GM23338 (cell line): ENCODE data around the gene ATP13A2. TPM values are rescaled to one million over a fixed set of nuclear protein-coding genes. Genes with fewer than 3 reads are reported as not detected.
A peak's percentile ranks its signal among the peaks of the same experiment; 100 is the strongest.

Experiments used
- ATAC-seq: fragments of 200-7000 bp; cut with Tn5 transposase; 3 replicates; pipeline ENCODE4 v1.9.1; 2020
- DNase-seq: peaks from one replicate; pipeline ENCODE4 v3.0.0-alpha.2; 2015; ENCODE audit warnings: low spot score
- H2AFZ ChIP-seq: fragments of 200-600 bp; sonication (generic); 2 replicates; pipeline ENCODE4 v1.8.0; 2016; ENCODE audit warnings: antibody characterized with exemption, mild to moderate bottlenecking, moderate library complexity
- H3F3A ChIP-seq: fragments of 200-600 bp; sonication (generic); replicated peaks from 2 replicates; pipeline ENCODE4 v1.8.0; 2017; ENCODE audit warnings: antibody characterized with exemption, mixed run types, low read depth
- H3K27ac ChIP-seq: fragments of 200-600 bp; sonication (generic); 2 replicates; pipeline ENCODE4 v1.6.1; 2016; ENCODE audit warnings: low read depth
- H3K27me3 ChIP-seq: fragments of 200-600 bp; sonication (generic); 2 replicates; pipeline ENCODE4 v1.8.0; 2016; ENCODE audit warnings: mild to moderate bottlenecking, mixed run types, moderate library complexity; ENCODE audit not compliant: insufficient read depth
- H3K36me3 ChIP-seq: fragments of 200-600 bp; sonication (generic); 2 replicates; pipeline ENCODE4 v1.8.0; 2016; ENCODE audit warnings: mild to moderate bottlenecking; ENCODE audit not compliant: insufficient read depth
- H3K4me1 ChIP-seq: fragments of 200-600 bp; sonication (generic); 2 replicates; pipeline ENCODE4 v1.8.0; 2016; ENCODE audit warnings: mild to moderate bottlenecking, moderate library complexity; ENCODE audit not compliant: insufficient read depth
- H3K4me2 ChIP-seq: fragments of 200-600 bp; sonication (generic); 2 replicates; pipeline ENCODE4 v1.7.1; 2017; ENCODE audit warnings: mixed run types
- H3K4me3 ChIP-seq: fragments of 200-600 bp; sonication (generic); 2 replicates; pipeline ENCODE4 v1.6.1; 2016; ENCODE audit warnings: mixed run types
- H3K79me2 ChIP-seq: fragments of 200-600 bp; sonication (generic); replicated peaks from 2 replicates; pipeline ENCODE4 v1.8.0; 2017; ENCODE audit warnings: mild to moderate bottlenecking; ENCODE audit not compliant: insufficient read depth
- H3K9me2 ChIP-seq: fragments of 200-600 bp; sonication (generic); 2 replicates; pipeline ENCODE4 v1.8.0; 2017; ENCODE audit not compliant: insufficient read depth
- H4K20me1 ChIP-seq: fragments of 200-600 bp; sonication (generic); replicated peaks from 2 replicates; pipeline ENCODE4 v1.8.0; 2017; ENCODE audit warnings: mild to moderate bottlenecking; ENCODE audit not compliant: insufficient read depth
- H3K27ac Mint-ChIP-seq: 2 replicates; pipeline ENCODE4 v1.8.0; 2020; ENCODE audit warnings: inconsistent platforms, mild to moderate bottlenecking, moderate library complexity, mixed read lengths
- H3K27me3 Mint-ChIP-seq: 3 replicates; pipeline ENCODE4 v1.8.0; 2022; ENCODE audit warnings: low read depth, mild to moderate bottlenecking, moderate library complexity, mixed read lengths, inconsistent platforms; ENCODE audit not compliant: insufficient read depth, poor library complexity
- H3K36me3 Mint-ChIP-seq: 3 replicates; pipeline ENCODE4 v1.8.0; 2021; ENCODE audit warnings: low read depth, mild to moderate bottlenecking, inconsistent platforms, moderate library complexity, mixed read lengths
- H3K4me1 Mint-ChIP-seq: 3 replicates; pipeline ENCODE4 v1.8.0; 2020; ENCODE audit warnings: mild to moderate bottlenecking, inconsistent platforms, mixed read lengths
- H3K4me3 Mint-ChIP-seq: 3 replicates; pipeline ENCODE4 v1.8.0; 2021; ENCODE audit warnings: moderate library complexity, mild to moderate bottlenecking, inconsistent platforms, mixed read lengths
- H3K9me3 Mint-ChIP-seq: 3 replicates; pipeline ENCODE4 v1.8.0; 2020; ENCODE audit warnings: moderate library complexity, mild to moderate bottlenecking, inconsistent platforms, mixed read lengths
- CREB1 ChIP-seq: fragments of 250-450 bp; sonication (Bioruptor Pico); IDR thresholded peaks from 2 replicates; pipeline ENCODE4 v1.5.0; 2020; ENCODE audit warnings: low read depth, mild to moderate bottlenecking, moderate library complexity
- EZH2phosphoT487 ChIP-seq: fragments of 200-600 bp; sonication (generic); IDR thresholded peaks from one replicate; pipeline ENCODE4 v1.8.1; 2018; ENCODE audit warnings: antibody characterized with exemption; ENCODE audit not compliant: unreplicated experiment
- JUNB ChIP-seq: IDR thresholded peaks from one replicate; pipeline ENCODE4 v1.6.1; 2016; ENCODE audit warnings: antibody characterized with exemption; ENCODE audit not compliant: unreplicated experiment
- ZNF114 ChIP-seq: fragments of 250-450 bp; sonication (Bioruptor Pico); IDR thresholded peaks from 2 replicates; pipeline ENCODE4 v1.5.0; 2020; ENCODE audit warnings: mild to moderate bottlenecking, moderate library complexity
- polyA plus RNA-seq: library from polyadenylated mRNA; unstranded; fragments of >200 nt; fragmentation: Nextera tagmentation; extraction: Ambion mirVana; gene quantifications from 2 replicates; pipeline ENCODE4 v1.2.1, GENCODE V29; 2016
- total RNA-seq: library from RNA; depleted of rRNA; stranded (reverse); fragments of >200 nt; shearing (Covaris generic); gene quantifications from 2 replicates; pipeline ENCODE4 v1.2.3, GENCODE V29; 2014
- TF ChIP-seq, protein P1 (sequence below): IDR thresholded peaks from one replicate; pipeline ENCODE4 v1.6.1; 2018; ENCODE audit warnings: antibody characterized with exemption; ENCODE audit not compliant: unreplicated experiment
- TF ChIP-seq, protein P2 (sequence below): fragments of 250-450 bp; sonication (Bioruptor Pico); IDR thresholded peaks from 2 replicates; pipeline ENCODE4 v1.5.0; 2020; ENCODE audit warnings: mild to moderate bottlenecking, moderate library complexity

ATP13A2 gene
- total and polyA plus RNA-seq, 2 experiments from 2014 or later = 30.1 to 87.7 TPM

DNA sequence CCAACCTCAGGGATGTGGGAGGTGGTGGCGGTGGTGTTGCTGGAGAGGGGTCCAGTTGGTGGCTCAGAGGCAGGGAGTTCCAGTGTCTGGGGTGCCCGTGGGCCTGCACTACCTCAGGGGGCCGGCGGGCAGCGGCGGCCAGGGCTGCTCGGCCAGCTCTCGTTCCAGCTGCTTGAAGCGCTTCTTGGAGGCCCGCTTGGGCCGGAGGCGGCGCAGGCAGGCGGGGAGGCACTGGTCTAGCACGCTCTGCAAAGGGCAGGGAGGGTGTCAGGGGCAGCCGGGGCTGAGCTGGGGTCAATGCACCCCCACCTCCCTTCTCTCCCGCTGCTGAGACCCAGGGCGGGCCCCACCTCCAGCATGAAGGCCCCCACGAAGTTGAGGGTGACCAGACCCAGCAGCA lies 25.6 kb downstream of the ATP13A2 start:
- no peak for TF ChIP-seq JUNB
- TF ChIP-seq, protein P1, sequence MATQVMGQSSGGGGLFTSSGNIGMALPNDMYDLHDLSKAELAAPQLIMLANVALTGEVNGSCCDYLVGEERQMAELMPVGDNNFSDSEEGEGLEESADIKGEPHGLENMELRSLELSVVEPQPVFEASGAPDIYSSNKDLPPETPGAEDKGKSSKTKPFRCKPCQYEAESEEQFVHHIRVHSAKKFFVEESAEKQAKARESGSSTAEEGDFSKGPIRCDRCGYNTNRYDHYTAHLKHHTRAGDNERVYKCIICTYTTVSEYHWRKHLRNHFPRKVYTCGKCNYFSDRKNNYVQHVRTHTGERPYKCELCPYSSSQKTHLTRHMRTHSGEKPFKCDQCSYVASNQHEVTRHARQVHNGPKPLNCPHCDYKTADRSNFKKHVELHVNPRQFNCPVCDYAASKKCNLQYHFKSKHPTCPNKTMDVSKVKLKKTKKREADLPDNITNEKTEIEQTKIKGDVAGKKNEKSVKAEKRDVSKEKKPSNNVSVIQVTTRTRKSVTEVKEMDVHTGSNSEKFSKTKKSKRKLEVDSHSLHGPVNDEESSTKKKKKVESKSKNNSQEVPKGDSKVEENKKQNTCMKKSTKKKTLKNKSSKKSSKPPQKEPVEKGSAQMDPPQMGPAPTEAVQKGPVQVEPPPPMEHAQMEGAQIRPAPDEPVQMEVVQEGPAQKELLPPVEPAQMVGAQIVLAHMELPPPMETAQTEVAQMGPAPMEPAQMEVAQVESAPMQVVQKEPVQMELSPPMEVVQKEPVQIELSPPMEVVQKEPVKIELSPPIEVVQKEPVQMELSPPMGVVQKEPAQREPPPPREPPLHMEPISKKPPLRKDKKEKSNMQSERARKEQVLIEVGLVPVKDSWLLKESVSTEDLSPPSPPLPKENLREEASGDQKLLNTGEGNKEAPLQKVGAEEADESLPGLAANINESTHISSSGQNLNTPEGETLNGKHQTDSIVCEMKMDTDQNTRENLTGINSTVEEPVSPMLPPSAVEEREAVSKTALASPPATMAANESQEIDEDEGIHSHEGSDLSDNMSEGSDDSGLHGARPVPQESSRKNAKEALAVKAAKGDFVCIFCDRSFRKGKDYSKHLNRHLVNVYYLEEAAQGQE = no peak
- no peak for TF ChIP-seq ZNF114
- TF ChIP-seq CREB1 = no peak
- no peak for TF ChIP-seq EZH2phosphoT487
- TF ChIP-seq, protein P2, sequence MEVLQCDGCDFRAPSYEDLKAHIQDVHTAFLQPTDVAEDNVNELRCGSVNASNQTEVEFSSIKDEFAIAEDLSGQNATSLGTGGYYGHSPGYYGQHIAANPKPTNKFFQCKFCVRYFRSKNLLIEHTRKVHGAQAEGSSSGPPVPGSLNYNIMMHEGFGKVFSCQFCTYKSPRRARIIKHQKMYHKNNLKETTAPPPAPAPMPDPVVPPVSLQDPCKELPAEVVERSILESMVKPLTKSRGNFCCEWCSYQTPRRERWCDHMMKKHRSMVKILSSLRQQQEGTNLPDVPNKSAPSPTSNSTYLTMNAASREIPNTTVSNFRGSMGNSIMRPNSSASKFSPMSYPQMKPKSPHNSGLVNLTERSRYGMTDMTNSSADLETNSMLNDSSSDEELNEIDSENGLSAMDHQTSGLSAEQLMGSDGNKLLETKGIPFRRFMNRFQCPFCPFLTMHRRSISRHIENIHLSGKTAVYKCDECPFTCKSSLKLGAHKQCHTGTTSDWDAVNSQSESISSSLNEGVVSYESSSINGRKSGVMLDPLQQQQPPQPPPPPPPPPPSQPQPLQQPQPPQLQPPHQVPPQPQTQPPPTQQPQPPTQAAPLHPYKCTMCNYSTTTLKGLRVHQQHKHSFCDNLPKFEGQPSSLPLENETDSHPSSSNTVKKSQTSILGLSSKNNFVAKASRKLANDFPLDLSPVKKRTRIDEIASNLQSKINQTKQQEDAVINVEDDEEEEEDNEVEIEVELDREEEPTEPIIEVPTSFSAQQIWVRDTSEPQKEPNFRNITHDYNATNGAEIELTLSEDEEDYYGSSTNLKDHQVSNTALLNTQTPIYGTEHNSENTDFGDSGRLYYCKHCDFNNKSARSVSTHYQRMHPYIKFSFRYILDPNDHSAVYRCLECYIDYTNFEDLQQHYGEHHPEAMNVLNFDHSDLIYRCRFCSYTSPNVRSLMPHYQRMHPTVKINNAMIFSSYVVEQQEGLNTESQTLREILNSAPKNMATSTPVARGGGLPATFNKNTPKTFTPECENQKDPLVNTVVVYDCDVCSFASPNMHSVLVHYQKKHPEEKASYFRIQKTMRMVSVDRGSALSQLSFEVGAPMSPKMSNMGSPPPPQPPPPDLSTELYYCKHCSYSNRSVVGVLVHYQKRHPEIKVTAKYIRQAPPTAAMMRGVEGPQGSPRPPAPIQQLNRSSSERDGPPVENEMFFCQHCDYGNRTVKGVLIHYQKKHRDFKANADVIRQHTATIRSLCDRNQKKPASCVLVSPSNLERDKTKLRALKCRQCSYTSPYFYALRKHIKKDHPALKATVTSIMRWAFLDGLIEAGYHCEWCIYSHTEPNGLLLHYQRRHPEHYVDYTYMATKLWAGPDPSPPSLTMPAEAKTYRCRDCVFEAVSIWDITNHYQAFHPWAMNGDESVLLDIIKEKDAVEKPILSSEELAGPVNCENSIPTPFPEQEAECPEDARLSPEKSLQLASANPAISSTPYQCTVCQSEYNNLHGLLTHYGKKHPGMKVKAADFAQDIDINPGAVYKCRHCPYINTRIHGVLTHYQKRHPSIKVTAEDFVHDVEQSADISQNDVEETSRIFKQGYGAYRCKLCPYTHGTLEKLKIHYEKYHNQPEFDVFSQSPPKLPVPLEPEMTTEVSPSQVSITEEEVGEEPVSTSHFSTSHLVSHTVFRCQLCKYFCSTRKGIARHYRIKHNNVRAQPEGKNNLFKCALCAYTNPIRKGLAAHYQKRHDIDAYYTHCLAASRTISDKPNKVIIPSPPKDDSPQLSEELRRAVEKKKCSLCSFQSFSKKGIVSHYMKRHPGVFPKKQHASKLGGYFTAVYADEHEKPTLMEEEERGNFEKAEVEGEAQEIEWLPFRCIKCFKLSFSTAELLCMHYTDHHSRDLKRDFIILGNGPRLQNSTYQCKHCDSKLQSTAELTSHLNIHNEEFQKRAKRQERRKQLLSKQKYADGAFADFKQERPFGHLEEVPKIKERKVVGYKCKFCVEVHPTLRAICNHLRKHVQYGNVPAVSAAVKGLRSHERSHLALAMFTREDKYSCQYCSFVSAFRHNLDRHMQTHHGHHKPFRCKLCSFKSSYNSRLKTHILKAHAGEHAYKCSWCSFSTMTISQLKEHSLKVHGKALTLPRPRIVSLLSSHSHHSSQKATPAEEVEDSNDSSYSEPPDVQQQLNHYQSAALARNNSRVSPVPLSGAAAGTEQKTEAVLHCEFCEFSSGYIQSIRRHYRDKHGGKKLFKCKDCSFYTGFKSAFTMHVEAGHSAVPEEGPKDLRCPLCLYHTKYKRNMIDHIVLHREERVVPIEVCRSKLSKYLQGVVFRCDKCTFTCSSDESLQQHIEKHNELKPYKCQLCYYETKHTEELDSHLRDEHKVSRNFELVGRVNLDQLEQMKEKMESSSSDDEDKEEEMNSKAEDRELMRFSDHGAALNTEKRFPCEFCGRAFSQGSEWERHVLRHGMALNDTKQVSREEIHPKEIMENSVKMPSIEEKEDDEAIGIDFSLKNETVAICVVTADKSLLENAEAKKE (CRISPR knock-in tag) = no peak
- H3K9me3 Mint-ChIP-seq = no peaks in the 10 kb centered on the region; the same call in 2 of the 3 replicates
- H2AFZ ChIP-seq = no peak overlapping the region
- H3K27me3 ChIP-seq = no peaks in the 10 kb centered on the region
- peaks cover 6% of the 10 kb centered on the region; the same call in 1 of the 3 replicates for H3K36me3 Mint-ChIP-seq
- no peaks in the 10 kb centered on the region for H3K36me3 ChIP-seq
- H3K4me2 ChIP-seq = no peak overlapping the region
- H3F3A ChIP-seq = peaks cover 7% of the 10 kb centered on the region; the same call in 1 of the 2 replicates
- peaks cover 22% of the 10 kb centered on the region for H3K4me1 Mint-ChIP-seq
- DNase-seq (no peak), ATAC-seq (no peak)
- peaks cover 19% of the 10 kb centered on the region for H3K27me3 Mint-ChIP-seq
- H3K4me1 ChIP-seq = no peaks in the 10 kb centered on the region; the same call in 1 of the 2 replicates
- no peak overlapping the region for H3K4me3 Mint-ChIP-seq
- H3K9me2 ChIP-seq = no peaks in the 10 kb centered on the region
- H3K79me2 ChIP-seq = no peaks in the 10 kb centered on the region
- no peak overlapping the region for H3K4me3 ChIP-seq
- no peaks in the 10 kb centered on the region for H4K20me1 ChIP-seq
- peak overlapping the region; percentile 74; the same call in 1 of the 2 replicates for H3K27ac Mint-ChIP-seq
- no peak overlapping the region for H3K27ac ChIP-seq
